OCI-LY1 (cell line): Measurements from ENCODE around the gene TENM4.

Experiments
- EZH2 ChIP-seq: fragments of 200-600 bp; sonication (generic), shearing (Covaris generic); IDR thresholded peaks from 2 replicates; pipeline ENCODE4 v1.8.0; 2017; ENCODE audit warnings: borderline replicate concordance, mixed run types, mild to moderate bottlenecking, antibody characterized with exemption, low read length, moderate library complexity, mixed read lengths
- TF ChIP-seq, protein P1 (sequence below): fragments of 200-600 bp; sonication (generic), shearing (Covaris generic); IDR thresholded peaks from 2 replicates; pipeline ENCODE4 v1.5.1; 2017; ENCODE audit warnings: mild to moderate bottlenecking, antibody characterized with exemption, low read length, moderate library complexity, mixed read lengths

DNA sequence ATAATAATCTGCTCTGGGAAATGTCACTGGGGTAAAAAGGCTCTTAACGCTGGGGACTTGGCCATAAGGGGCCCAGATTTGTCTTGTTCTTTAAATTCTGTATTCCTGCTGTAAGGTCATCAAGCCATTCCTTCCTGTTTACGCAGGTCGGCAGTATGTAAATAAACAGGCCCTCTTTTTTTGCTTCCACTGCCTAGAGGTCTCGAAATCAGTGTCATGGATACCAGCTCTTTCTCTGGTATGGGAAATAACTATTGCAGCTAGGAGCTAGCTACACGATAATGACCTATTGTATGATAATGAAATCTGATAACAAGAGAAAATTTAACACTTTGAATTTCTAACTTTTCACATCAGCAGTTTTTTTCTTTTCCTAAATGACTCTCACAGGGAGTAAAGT is 657.0 kb downstream of the TENM4 start:
- TF ChIP-seq, protein P1, sequence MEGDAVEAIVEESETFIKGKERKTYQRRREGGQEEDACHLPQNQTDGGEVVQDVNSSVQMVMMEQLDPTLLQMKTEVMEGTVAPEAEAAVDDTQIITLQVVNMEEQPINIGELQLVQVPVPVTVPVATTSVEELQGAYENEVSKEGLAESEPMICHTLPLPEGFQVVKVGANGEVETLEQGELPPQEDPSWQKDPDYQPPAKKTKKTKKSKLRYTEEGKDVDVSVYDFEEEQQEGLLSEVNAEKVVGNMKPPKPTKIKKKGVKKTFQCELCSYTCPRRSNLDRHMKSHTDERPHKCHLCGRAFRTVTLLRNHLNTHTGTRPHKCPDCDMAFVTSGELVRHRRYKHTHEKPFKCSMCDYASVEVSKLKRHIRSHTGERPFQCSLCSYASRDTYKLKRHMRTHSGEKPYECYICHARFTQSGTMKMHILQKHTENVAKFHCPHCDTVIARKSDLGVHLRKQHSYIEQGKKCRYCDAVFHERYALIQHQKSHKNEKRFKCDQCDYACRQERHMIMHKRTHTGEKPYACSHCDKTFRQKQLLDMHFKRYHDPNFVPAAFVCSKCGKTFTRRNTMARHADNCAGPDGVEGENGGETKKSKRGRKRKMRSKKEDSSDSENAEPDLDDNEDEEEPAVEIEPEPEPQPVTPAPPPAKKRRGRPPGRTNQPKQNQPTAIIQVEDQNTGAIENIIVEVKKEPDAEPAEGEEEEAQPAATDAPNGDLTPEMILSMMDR = no peak
- TF ChIP-seq EZH2 = no peak
